Renal cortical epithelial cell (primary cell): ENCODE measurements around the gene ZGRF1. TPM values are rescaled to one million over a fixed set of nuclear protein-coding genes. Genes with fewer than 3 reads are reported as not detected.
"Not testable (repeated sequence)": the region's sequence is repeated elsewhere in the genome, so short reads cannot be mapped to it uniquely, and the experiment has no call there.

Experiments
- DNase-seq: peaks from one replicate; pipeline ENCODE4 v3.0.0-alpha.2; 2011; ENCODE audit warnings: low read depth
- total RNA-seq: library from RNA; depleted of rRNA; stranded (reverse); fragments of >200 nt; gene quantifications from 2 replicates; pipeline ENCODE4 v1.2.3, GENCODE V29; 2014

The ZGRF1 gene
- total RNA-seq, 1 donor from 2014 or later: 2.5 TPM

- DNase-seq: no peak
Measured at GRCh38 chr4:112515198-112516065, 121.3 kb downstream of the ZGRF1 start.

DNA sequence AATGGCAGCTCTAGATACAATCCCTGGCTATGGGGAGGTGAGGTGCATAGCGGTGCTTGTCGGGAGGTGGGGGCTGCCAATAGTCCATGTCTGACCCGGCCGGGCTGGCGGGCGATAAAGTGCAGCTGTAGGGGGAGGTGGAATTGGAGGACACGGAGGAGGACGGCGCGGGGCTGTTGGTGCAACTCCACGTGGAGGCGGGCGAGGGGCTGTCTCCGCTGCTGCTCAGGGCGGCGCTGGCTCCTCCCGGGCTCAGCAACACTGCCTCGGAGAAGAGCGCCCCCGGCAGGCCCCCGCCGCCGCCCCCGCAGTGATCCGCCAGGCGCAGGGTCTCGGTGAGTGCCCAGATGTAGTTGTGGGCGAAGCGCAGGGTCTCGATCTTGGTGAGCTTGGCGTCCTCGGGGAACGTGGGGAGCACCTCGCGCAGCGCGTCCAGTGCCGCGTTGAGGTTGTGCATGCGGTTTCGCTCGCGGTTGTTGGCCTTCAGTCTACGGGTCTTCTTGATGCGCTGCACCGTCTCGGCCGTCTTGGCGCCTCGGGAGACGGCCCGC, 122.0 kb downstream of the ZGRF1 start:
- DNase-seq: no peak

GRCh38 chr4:112513971-112514646, 122.6 kb downstream of the ZGRF1 start:
- DNase-seq: no peak

- no peak for DNase-seq
Measured at GRCh38 chr4:112511803-112512118, 124.9 kb downstream of the ZGRF1 start.

DNA sequence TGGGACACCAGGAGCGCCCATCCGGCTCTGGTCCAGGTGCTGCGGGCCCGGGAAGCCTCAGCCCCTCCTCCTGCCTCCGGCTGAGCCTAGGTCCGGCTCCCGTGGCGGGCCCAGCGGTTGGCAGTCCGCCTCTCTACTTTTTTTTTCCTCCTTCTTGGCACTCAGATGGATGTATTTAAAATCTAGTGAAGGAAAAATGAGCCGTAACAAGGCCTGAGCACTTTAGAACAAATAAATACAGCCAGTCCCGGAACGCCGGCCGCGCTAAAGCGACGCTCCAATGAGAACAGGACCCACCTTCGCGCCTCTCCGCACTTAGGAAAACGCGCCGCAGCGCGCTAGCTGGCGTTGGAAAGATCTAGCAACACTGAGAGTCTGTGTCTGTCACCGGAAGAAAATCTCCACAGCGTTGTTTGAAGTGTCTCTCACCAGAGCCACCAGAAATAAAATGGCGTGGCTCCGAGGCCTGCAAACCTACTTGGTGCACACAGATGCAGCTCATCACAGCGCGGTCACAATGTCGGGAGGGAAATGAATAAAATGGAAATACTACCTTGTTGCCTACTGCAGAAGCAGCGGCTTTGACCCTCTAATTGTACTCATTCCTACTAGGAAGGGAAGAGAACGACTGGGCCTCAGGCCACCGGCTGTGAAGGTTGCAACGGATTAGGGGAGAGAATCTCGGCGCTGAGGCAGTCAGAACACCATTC, 125.5 kb downstream of the ZGRF1 start:
- DNase-seq: no peak

DNA sequence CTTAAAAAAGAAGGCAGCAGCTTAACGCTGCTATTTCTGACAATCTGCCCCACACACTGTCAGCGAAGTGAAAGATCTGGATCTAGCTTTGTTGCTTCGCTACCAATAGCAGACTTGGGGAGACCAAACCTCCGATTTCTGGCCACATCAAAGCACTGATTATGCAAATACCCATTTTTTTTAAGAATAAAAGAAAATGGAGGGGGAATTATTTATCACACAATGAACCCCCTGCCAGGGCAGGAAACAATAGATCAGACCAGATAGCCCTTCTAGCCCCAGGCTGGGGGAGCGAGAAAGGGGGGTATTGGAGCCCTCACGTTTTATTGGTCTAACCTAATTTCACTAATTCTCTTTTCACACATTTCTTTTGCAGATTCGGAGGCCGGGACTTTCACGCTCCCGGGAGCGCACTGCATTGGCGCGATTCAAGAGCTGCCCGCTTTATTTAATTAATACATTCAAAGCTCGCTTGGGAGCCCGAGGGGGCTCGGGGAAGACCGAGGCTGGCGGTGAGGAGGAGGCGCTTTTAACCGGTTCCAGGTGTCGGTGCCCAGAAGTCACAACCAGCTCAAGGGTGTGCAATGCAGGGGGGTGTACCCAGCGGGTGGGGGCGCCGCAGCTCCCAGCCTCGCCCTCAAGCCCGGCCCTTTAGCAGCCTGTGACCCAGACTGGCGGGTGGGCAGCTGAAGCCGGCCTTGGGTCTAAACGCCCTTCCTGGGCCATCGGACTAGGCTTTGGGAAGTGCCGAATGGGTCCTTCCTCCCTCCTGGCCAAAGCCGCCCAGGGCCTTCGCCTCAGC, 126.2 kb downstream of the ZGRF1 start:
- no peak for DNase-seq

DNA sequence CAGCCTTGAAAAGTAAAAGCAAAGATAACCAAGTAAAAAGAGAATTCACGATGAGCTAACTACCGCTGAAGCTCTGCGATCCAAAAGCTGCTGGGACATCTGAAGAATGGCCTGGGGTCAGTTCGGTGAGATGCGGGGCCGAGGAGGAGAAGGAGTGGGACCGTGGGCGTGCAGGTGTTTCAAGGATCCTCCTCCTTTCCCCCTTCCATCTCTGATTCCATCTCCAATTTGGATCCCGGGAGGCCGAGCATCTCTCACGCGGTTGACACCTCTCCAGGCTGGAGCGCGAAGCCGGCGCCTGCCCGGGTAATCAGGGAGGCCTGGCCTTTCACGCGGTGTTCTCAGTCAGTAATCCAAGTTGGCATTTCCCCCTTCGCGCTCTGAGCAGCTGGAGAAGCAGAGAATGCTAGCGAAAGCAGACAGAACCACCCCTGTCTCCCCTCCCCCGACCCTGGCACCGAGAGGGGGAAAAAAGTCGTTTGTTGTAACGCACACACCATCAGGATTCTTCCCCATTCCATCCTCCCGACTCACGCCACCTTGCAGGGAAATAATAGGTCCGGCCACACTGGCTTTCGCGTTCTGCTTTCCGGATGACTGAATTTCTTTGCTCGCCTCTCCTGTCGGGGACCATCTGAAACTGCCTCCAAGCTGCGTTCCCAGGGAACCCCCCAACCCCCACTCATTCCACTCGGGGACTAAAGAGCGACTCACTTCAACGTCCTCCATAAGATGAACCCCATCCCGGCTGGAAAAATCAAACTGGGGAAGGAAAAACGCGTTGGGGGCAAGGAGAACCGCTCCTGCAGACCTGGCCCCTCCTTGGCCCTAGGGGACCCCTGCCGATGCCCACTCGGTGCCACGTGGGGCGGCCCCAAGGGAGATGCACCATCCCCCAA, 127.2 kb downstream of the ZGRF1 start:
- peak; percentile 50 for DNase-seq

DNA sequence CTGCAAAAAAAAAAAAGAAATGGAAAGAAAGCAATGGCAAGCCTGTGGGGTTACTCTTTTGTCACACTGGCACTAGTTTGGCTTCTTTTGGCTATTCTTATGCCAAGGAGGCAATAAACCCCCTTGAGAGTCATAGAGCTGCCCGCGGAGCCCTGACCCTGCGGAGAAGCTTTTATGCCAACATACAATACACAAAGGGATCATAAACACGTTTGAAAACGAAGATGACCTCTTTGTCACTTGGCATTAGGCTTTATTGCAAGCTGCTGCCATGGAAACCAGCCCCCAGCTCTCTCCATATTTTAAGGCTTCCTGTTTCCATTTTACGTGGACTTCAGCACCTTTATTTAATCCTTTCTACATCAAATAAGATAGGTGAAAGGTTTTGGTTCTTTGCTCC, 128.4 kb downstream of the ZGRF1 start:
- DNase-seq: no peak

DNA sequence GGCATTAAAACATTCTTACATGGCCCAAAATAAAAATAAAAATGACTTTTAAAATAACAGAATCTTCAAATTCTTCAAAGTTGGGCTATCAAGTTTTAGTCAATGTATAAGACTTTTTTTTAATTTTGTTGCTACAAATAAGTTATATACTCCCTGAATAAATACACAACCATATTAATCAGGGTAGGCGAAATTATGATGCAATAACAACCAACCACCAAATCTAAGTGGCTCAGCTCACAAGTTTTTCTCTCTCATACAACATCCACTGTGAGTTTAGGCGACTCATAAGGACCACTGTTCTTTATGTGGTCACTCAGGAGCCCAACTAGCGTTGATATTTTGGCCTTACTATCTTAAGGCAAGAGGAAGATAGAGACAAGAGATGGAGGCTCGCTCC, 131.9 kb downstream of the ZGRF1 start:
- DNase-seq: no peak

DNA sequence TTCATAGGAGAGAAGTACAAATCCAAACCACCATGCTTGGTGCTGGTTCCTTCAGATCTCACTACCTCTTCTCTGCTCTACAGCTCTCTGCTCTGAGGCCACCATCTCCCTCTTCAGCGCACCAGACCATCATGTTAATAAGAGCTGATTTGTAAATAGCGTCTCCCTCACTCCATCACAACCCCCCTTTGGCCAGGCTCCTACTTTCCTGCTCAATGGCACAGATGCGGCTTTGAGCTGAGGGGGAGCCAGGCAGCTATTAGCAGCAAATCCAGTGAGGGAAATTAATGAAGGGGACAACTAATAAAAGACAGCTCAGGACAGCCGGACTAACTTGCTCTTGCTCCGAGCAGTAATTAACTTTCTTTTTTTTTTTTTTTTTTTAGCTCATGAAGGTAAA, 133.8 kb downstream of the ZGRF1 start:
- DNase-seq: no peak

DNA sequence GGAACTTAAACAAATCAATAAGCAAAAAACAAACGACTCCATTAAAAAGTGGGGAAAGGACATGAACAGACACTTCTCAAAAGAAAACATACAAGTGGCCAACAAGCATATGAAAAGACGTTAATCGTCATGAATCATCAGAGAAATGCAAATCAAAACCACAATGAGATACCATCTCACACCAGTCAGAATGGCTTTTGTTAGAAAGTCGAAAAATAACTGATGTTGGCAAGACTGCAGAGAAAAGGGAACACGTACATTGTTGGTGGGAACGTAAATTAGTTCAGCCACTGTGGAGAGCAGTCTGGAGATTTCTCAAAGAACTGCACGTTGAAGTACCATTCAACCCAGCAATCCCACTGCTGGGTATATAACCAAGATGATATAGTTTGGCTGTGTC, 144.4 kb downstream of the ZGRF1 start:
- DNase-seq: no peak

- DNase-seq: not testable (repeated sequence)
Measured at GRCh38 chr4:112490808-112491207, 145.9 kb downstream of the ZGRF1 start.

Other genes with a start within 250 kb of the ZGRF1 start
- not detected in 2 replicates for gene NEUROG2, start 120.7 kb downstream of the ZGRF1 start, total RNA-seq
- 30.6 and 52.4 TPM in 2 replicates for gene LARP7, start 234 bp upstream of the ZGRF1 start, total RNA-seq